ENCODE measurements around the gene SPAG7.

SPAG7 gene

GRCh38 chr17:4944554-4945175, 23.0 kb downstream of the SPAG7 start:
- Histone ChIP-seq H3K4me1 (ENCODE audit: control insufficient read depth, low read length) (peaks cover 61% of the 10 kb centered on the region), H3K9me3 (ENCODE audit: control insufficient read depth, insufficient read depth, low read length) (no peaks in the 10 kb centered on the region), H3K4me2 (ENCODE audit: low read length) (peak overlapping the region; percentile 94), H3K4me3 (ENCODE audit: low read length) (peak overlapping the region; percentile 50), H3K27me3 (ENCODE audit: control insufficient read depth, low read length) (no peaks in the 10 kb centered on the region), H3K27ac (ENCODE audit: low read depth, low read length) (peak overlapping the region; percentile 99), H3K9me2 (replicated peaks; ENCODE audit: control insufficient read depth, low read length) (no peaks in the 10 kb centered on the region), H4K20me1 (ENCODE audit: control insufficient read depth, insufficient read depth, low read depth, low read length) (peaks cover 13% of the 10 kb centered on the region; the same call in 1 of the 2 replicates), H3K36me3 (ENCODE audit: control insufficient read depth, low read length) (peaks cover 81% of the 10 kb centered on the region), H3K79me2 (ENCODE audit: control insufficient read depth, low read length) (peaks cover 80% of the 10 kb centered on the region), H3F3A (ENCODE audit: control insufficient read depth, insufficient read depth) (peaks cover 71% of the 10 kb centered on the region)
- TF ChIP-seq CTCF (IDR thresholded peaks at IDR 0.05; ENCODE audit: low read depth, low read length, poor library complexity, severe bottlenecking) (no peak), EZH2phosphoT487 (IDR thresholded peaks at IDR 0.05; ENCODE audit: borderline replicate concordance, low read length) (no peak)

- Histone ChIP-seq H3K4me1 (ENCODE audit: control insufficient read depth, low read length) (peaks cover 60% of the 10 kb centered on the region), H3K79me2 (ENCODE audit: control insufficient read depth, low read length) (peaks cover 86% of the 10 kb centered on the region), H3K4me3 (ENCODE audit: low read length) (peak overlapping the region; percentile 50), H3K36me3 (ENCODE audit: control insufficient read depth, low read length) (peaks cover 86% of the 10 kb centered on the region), H3K27me3 (ENCODE audit: control insufficient read depth, low read length) (no peaks in the 10 kb centered on the region), H3K9me2 (replicated peaks; ENCODE audit: control insufficient read depth, low read length) (no peaks in the 10 kb centered on the region), H3K9me3 (ENCODE audit: control insufficient read depth, insufficient read depth, low read length) (no peaks in the 10 kb centered on the region), H4K20me1 (ENCODE audit: control insufficient read depth, insufficient read depth, low read depth, low read length) (peaks cover 13% of the 10 kb centered on the region; the same call in 1 of the 2 replicates), H3K4me2 (ENCODE audit: low read length) (peak overlapping the region; percentile 94), H3K27ac (ENCODE audit: low read depth, low read length) (peak overlapping the region; percentile 99), H3F3A (ENCODE audit: control insufficient read depth, insufficient read depth) (peaks cover 70% of the 10 kb centered on the region)
- TF ChIP-seq CTCF (IDR thresholded peaks at IDR 0.05; ENCODE audit: low read depth, low read length, poor library complexity, severe bottlenecking) (no peak), EZH2phosphoT487 (IDR thresholded peaks at IDR 0.05; ENCODE audit: borderline replicate concordance, low read length) (no peak)
Measured at GRCh38 chr17:4944163-4944553, 23.5 kb downstream of the SPAG7 start.

- Histone ChIP-seq H3K9me2 (replicated peaks; ENCODE audit: control insufficient read depth, low read length) (no peaks in the 10 kb centered on the region), H3K9me3 (ENCODE audit: control insufficient read depth, insufficient read depth, low read length) (no peaks in the 10 kb centered on the region), H3F3A (ENCODE audit: control insufficient read depth, insufficient read depth) (peaks cover 61% of the 10 kb centered on the region), H3K4me1 (ENCODE audit: control insufficient read depth, low read length) (peaks cover 69% of the 10 kb centered on the region), H3K79me2 (ENCODE audit: control insufficient read depth, low read length) (peaks cover 93% of the 10 kb centered on the region), H3K27me3 (ENCODE audit: control insufficient read depth, low read length) (no peaks in the 10 kb centered on the region), H3K4me3 (ENCODE audit: low read length) (peak overlapping the region; percentile 90; the same call in 1 of the 2 replicates), H3K27ac (ENCODE audit: low read depth, low read length) (peak overlapping the region; percentile 99; the same call in 1 of the 2 replicates), H3K36me3 (ENCODE audit: control insufficient read depth, low read length) (peaks cover 92% of the 10 kb centered on the region), H4K20me1 (ENCODE audit: control insufficient read depth, insufficient read depth, low read depth, low read length) (peaks cover 13% of the 10 kb centered on the region; the same call in 1 of the 2 replicates), H3K4me2 (ENCODE audit: low read length) (peak overlapping the region; percentile 94)
- TF ChIP-seq CTCF (IDR thresholded peaks at IDR 0.05; ENCODE audit: low read depth, low read length, poor library complexity, severe bottlenecking) (no peak), EZH2phosphoT487 (IDR thresholded peaks at IDR 0.05; ENCODE audit: borderline replicate concordance, low read length) (no peak)
Measured at GRCh38 chr17:4942760-4943508, 24.7 kb downstream of the SPAG7 start.
